Neural cell (in vitro differentiated cells): ENCODE data around the gene MRPL10. TPM values are rescaled to one million over a fixed set of nuclear protein-coding genes. Genes with fewer than 3 reads are reported as not detected.

Experiments
- H2AFZ ChIP-seq: fragments of 200-600, 300-800 bp; sonication (generic), shearing (Covaris generic); 2 replicates; pipeline ENCODE4 v1.6.0; 2014; ENCODE audit warnings: low read depth, mild to moderate bottlenecking, antibody characterized with exemption, low read length, moderate library complexity
- H3F3A ChIP-seq: fragments of 200-600 bp; shearing (Covaris generic); 2 replicates; pipeline ENCODE4 v1.6.1; 2016; ENCODE audit warnings: mild to moderate bottlenecking, moderate library complexity, mixed read lengths, antibody characterized with exemption, low read length; ENCODE audit not compliant: insufficient read depth, poor library complexity, severe bottlenecking
- H3K27ac ChIP-seq: fragments of 200-600, 300-800 bp; sonication (generic), shearing (Covaris generic); 2 replicates; pipeline ENCODE4 v1.5.1; 2014; ENCODE audit warnings: mild to moderate bottlenecking, low read length, moderate library complexity
- H3K27me3 ChIP-seq: fragments of 300-800, 200-600 bp; sonication (generic), shearing (Covaris generic); 2 replicates; pipeline ENCODE4 v1.6.0; 2014; ENCODE audit warnings: mild to moderate bottlenecking, low read depth, low read length, moderate library complexity; ENCODE audit not compliant: insufficient read depth
- H3K36me3 ChIP-seq: fragments of 300-800, 200-600 bp; sonication (generic), shearing (Covaris generic); 2 replicates; pipeline ENCODE4 v1.5.1; 2014; ENCODE audit warnings: mild to moderate bottlenecking, antibody characterized with exemption, low read length, moderate library complexity; ENCODE audit not compliant: insufficient read depth
- H3K4me2 ChIP-seq: fragments of 300-800, 200-600 bp; sonication (generic), shearing (Covaris generic); 2 replicates; pipeline ENCODE4 v1.6.0; 2014; ENCODE audit warnings: mild to moderate bottlenecking, low read length
- H3K4me3 ChIP-seq: fragments of 300-800, 200-600 bp; sonication (generic), shearing (Covaris generic); 2 replicates; pipeline ENCODE4 v1.5.1; 2014; ENCODE audit warnings: mild to moderate bottlenecking, low read length, moderate library complexity
- H3K79me2 ChIP-seq: fragments of 200-600 bp; shearing (Covaris generic); replicated peaks from 2 replicates; pipeline ENCODE4 v1.6.0; 2014; ENCODE audit warnings: mild to moderate bottlenecking, low read length, moderate library complexity; ENCODE audit not compliant: insufficient read depth
- H3K9ac ChIP-seq: fragments of 300-800, 200-600 bp; sonication (generic), shearing (Covaris generic); 2 replicates; pipeline ENCODE4 v1.6.1; 2016; ENCODE audit warnings: mild to moderate bottlenecking, low read length, mixed read lengths
- H3K9me2 ChIP-seq: fragments of 200-600 bp; shearing (Covaris generic); 2 replicates; pipeline ENCODE4 v1.6.1; 2016; ENCODE audit warnings: mild to moderate bottlenecking, low read length, mixed read lengths; ENCODE audit not compliant: insufficient read depth
- H3K9me3 ChIP-seq: fragments of 200-600, 300-800 bp; sonication (generic), shearing (Covaris generic); 2 replicates; pipeline ENCODE4 v1.6.1; 2016; ENCODE audit warnings: mild to moderate bottlenecking, mixed run types, low read length, moderate library complexity, mixed read lengths
- H4K20me1 ChIP-seq: fragments of 200-600 bp; shearing (Covaris generic); 2 replicates; pipeline ENCODE4 v1.6.1; 2016; ENCODE audit warnings: mild to moderate bottlenecking, mixed run types; ENCODE audit not compliant: insufficient read depth
- CTCF ChIP-seq: fragments of 450-650 bp; IDR thresholded peaks from 2 replicates; pipeline ENCODE4 v1.5.1; 2014; ENCODE audit warnings: antibody characterized with exemption, mild to moderate bottlenecking, moderate library complexity; ENCODE audit not compliant: poor library complexity, severe bottlenecking
- EP300 ChIP-seq: fragments of 450-650 bp; conservative IDR thresholded peaks from 2 replicates; pipeline ENCODE4 v1.6.1; 2014; ENCODE audit warnings: antibody characterized with exemption, mild to moderate bottlenecking, moderate library complexity; ENCODE audit not compliant: poor library complexity, severe bottlenecking
- EZH2 ChIP-seq: fragments of 200-600, 300-800 bp; shearing (Covaris generic), sonication (generic); IDR thresholded peaks from 2 replicates; pipeline ENCODE4 v1.6.1; 2014; ENCODE audit warnings: antibody characterized with exemption, low read length, borderline replicate concordance, mild to moderate bottlenecking; ENCODE audit not compliant: insufficient read depth, poor library complexity, severe bottlenecking
- MXI1 ChIP-seq: fragments of 450-650 bp; conservative IDR thresholded peaks from 2 replicates; pipeline ENCODE4 v1.6.1; 2014; ENCODE audit warnings: antibody characterized with exemption, mild to moderate bottlenecking; ENCODE audit not compliant: poor library complexity, severe bottlenecking
- RAD21 ChIP-seq: fragments of 450-650 bp; conservative IDR thresholded peaks from 2 replicates; pipeline ENCODE4 v1.6.1; 2014; ENCODE audit warnings: antibody characterized with exemption, mild to moderate bottlenecking, moderate library complexity
- REST ChIP-seq: IDR thresholded peaks from 2 replicates; pipeline ENCODE4 v1.6.1; 2012; ENCODE audit warnings: borderline replicate concordance
- SMC3 ChIP-seq: fragments of 450-650 bp; conservative IDR thresholded peaks from 2 replicates; pipeline ENCODE4 v1.6.1; 2014; ENCODE audit warnings: antibody characterized with exemption, mild to moderate bottlenecking, moderate library complexity; ENCODE audit not compliant: poor library complexity
- TAF1 ChIP-seq: IDR thresholded peaks from 2 replicates; pipeline ENCODE4 v1.6.1; 2012; ENCODE audit warnings: low read depth
- polyA plus RNA-seq: library from polyadenylated mRNA; depleted of rRNA; stranded (reverse); fragments of >200 nt; gene quantifications from 2 replicates; pipeline ENCODE4 v1.2.3, GENCODE V29; 2014

The MRPL10 gene
- polyA plus RNA-seq, 1 donor from 2014 or later, result 34.2 TPM

GRCh38 chr17:47810901-47811635 is 20.3 kb downstream of the MRPL10 start (continued):
- TF ChIP-seq MXI1 (no peak), EZH2 (no peak)

- H3K9me2 ChIP-seq, result no peaks in the 10 kb centered on the region
- H2AFZ ChIP-seq, result no peak overlapping the region
- H3K27ac ChIP-seq, result no peak overlapping the region
- no peaks in the 10 kb centered on the region for H3K79me2 ChIP-seq
- no peak overlapping the region for H3K9ac ChIP-seq
- no peak for TF ChIP-seq SMC3
- TF ChIP-seq EZH2, result no peak
- TF ChIP-seq EP300, result no peak
- no peak for TF ChIP-seq CTCF
- TF ChIP-seq RAD21, result no peak
- no peaks in the 10 kb centered on the region for H3K9me3 ChIP-seq
- no peaks in the 10 kb centered on the region for H3K27me3 ChIP-seq
- H3K4me2 ChIP-seq, result no peak overlapping the region
- H3K4me3 ChIP-seq, result no peak overlapping the region
- no peaks in the 10 kb centered on the region for H3K36me3 ChIP-seq
- H3F3A ChIP-seq, result no peaks in the 10 kb centered on the region
- no peaks in the 10 kb centered on the region for H4K20me1 ChIP-seq
Measured at GRCh38 chr17:47810200-47810821, 21.0 kb downstream of the MRPL10 start.

- no peak overlapping the region for H3K9ac ChIP-seq
- H3K27ac ChIP-seq, result no peak overlapping the region
- H3K79me2 ChIP-seq, result no peaks in the 10 kb centered on the region
- no peak overlapping the region for H3K4me2 ChIP-seq
- no peaks in the 10 kb centered on the region for H3K9me3 ChIP-seq
- no peaks in the 10 kb centered on the region for H3K27me3 ChIP-seq
- no peaks in the 10 kb centered on the region for H3K9me2 ChIP-seq
- TF ChIP-seq EZH2, result no peak
- TF ChIP-seq TAF1, result no peak
- TF ChIP-seq RAD21, result no peak
- no peak for TF ChIP-seq MXI1
- no peak for TF ChIP-seq REST
- no peak for TF ChIP-seq SMC3
- H3K4me3 ChIP-seq, result no peak overlapping the region
- H2AFZ ChIP-seq, result no peak overlapping the region
- H4K20me1 ChIP-seq, result no peaks in the 10 kb centered on the region
- H3F3A ChIP-seq, result no peaks in the 10 kb centered on the region
- no peaks in the 10 kb centered on the region for H3K36me3 ChIP-seq
Measured at GRCh38 chr17:47808830-47809480, 22.4 kb downstream of the MRPL10 start.
